DMS114 treated with DMSO at 0.1 percent for 48 hours (cell line): ENCODE data around the gene DSCAM.
"Not testable (repeated sequence)": the region's sequence is repeated elsewhere in the genome, so short reads cannot be mapped to it uniquely, and the experiment has no call there.

Source experiments
- DNase-seq: peaks from one replicate; lab custom pipeline; 2025; ENCODE audit not compliant: unreplicated experiment; lab: John Stamatoyannopoulos, UW

Gene DSCAM

DNA sequence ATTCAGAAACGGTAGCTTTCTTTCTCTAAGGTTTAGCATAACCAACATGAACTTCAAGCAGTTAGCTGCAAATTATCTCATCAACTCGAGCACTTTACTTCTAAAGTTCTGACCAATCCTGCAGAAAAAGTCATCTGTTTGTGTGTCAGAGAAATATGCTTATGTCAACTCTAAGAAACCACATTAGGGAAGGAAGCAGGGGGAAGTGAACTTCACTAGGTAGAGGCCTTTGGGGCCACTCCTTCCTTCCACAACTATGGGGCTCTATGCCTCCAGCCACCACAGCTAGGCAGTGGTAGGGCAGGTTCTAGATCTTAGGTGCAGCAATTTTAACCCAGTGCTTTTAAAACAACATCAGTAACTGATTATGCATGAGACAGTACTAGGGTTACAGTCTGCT lies 375.9 kb downstream of the DSCAM start:
- no peak for DNase-seq

DNA sequence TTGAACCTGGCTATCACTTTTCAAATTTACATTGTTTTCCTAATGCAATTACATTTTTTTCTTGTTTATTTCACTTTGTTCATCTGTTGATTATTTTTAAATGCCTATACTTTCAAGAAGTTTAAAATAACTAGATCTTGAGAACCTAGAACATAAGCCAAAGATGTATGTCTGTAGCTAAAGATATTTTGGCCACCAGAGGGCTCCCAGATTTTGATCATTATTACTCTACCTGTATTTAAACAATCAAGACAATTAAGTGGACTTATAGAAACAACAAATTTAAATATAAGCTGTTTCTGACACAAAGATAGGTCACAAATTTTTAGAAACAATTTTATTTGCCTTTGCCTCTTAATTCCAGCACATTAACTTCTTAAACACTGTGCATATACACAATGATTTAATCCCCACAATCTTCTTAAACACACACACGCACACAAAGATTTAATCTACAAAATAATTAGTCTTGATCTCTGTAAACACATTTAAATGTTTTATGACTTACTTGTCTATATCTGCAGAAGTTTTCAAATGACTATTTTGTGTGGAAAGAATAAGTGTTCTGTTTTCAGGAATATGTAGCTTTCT lies 380.0 kb downstream of the DSCAM start:
- peak; percentile 16 for DNase-seq

GRCh38 chr21:40465382-40465781 lies 381.6 kb downstream of the DSCAM start:
- DNase-seq = no peak

DNA sequence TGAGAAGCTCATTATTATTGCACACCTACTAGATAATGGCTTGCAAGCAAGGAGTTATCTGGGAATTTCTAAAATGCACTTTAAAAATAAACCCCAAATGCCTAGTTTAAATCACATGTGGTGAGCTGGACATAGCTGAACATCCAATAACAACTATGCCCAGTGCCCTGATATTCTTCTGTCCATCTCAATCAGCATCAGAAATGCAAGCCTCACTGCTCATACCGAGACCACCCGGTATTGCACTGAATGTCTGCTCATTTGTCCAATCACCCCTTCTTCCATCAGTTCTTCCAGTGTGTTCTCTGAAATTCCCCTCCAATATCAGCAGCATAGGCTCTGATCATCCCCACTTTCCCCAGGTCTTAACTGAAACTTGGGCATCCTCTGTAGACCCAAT lies 383.8 kb downstream of the DSCAM start:
- no peak for DNase-seq

DNA sequence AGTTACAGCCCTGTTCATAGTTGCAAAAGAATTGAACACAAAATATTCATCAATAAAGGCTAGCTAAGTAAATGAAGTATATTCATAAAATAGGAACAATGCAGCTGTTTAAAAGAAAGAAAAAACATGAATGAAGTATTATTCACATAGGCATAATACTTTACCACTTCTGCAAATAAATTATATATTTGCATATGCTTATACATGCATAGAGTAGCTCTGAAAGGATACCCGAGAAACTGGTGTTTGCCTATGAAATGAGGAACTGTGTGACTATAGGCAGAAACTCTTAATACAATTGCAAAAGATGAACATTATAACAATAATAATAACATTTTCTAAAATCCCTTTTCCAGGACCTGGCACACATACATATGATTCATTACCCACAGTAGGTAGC lies 385.9 kb downstream of the DSCAM start:
- no peak for DNase-seq

GRCh38 chr21:40457741-40458140 lies 389.2 kb downstream of the DSCAM start:
- no peak for DNase-seq

- DNase-seq = no peak
Measured at GRCh38 chr21:40454057-40454456, 392.9 kb downstream of the DSCAM start.

GRCh38 chr21:40453183-40453582 lies 393.8 kb downstream of the DSCAM start:
- no peak for DNase-seq

GRCh38 chr21:40452548-40452947 lies 394.4 kb downstream of the DSCAM start:
- no peak for DNase-seq

GRCh38 chr21:40447016-40447415 lies 399.9 kb downstream of the DSCAM start:
- DNase-seq = no peak

GRCh38 chr21:40445349-40445921 lies 401.5 kb downstream of the DSCAM start:
- DNase-seq = no peak

DNA sequence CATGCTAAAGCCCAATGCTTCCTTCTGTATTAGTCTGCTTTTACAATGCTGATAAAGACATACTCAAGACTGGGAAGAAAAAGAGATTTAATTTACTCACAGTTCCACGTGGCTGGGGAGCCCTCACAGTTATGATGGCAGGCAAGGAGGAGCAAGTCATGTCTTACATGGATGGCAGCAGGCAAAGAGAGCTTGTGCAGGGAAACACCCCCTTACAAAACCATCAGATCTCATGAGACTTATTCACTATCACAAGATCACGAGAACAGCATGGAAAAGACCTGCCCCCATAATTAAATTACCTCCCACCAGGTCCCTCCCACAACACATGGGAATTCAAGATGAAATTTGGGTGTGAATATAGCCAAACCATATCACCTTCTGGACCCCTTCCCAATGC lies 407.4 kb downstream of the DSCAM start:
- not testable (repeated sequence) for DNase-seq

DNA sequence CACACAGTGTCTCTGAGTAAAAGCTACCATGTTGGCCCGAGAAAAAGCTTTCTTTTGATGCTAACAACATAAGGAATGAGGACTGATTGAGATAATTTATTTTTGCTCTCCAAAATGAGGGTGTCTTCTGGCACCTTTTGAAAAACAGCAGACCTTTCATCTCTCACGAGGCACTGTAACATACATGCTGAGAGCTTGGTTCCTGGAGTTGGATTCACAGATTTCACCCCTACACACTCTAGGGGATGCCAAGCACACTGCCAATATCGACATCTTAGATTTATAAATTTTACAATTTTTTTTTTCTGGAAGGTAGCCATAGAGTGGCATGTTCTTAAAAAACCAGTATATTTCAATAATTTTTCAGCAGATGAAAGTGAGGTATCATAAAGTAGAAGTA lies 408.3 kb downstream of the DSCAM start:
- no peak for DNase-seq

- DNase-seq = no peak
Measured at GRCh38 chr21:40436261-40436660, 410.7 kb downstream of the DSCAM start.

- no peak for DNase-seq
Measured at GRCh38 chr21:40433538-40433937, 413.4 kb downstream of the DSCAM start.

- DNase-seq = no peak
Measured at GRCh38 chr21:40425981-40426380, 421.0 kb downstream of the DSCAM start.

- DNase-seq = no peak
Measured at GRCh38 chr21:40422896-40423635, 423.9 kb downstream of the DSCAM start.

DNA sequence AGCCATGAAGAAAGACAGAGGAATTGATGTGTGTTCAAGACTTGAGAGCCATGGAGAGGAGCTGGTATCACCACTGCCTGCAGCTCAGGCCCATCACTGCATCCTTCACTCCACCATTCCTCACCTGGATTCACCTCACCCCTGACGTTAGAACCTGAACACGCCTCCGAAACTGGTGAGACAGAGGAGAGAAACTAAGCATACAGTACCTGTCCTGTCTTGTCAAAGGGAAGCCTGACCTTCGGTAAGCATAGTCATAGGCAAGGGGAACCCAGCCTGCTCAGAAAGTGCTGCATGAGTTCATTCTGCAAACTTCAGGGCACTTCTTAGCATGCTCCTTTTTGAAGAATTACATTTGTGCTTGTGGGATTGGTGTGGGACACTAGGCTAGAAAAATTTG lies 425.8 kb downstream of the DSCAM start:
- no peak for DNase-seq

DNA sequence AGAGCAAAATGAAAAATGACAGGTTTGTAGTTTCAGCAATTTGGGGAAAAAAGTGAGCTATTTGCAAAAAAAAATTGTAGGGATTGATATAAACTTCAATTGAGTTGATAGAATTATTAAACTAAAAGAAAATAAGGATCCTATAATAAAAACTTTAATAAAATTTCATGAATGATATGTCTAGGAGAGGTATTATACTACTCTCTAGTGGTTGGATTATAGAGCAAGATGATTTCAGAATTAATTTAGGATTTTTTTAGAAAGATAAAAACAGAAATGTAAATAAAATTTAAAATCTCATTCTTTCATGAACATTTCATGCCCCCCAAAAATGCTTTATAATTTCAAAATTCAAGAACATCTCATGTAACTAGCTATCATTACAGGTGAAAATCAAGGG lies 430.4 kb downstream of the DSCAM start:
- no peak for DNase-seq

DNA sequence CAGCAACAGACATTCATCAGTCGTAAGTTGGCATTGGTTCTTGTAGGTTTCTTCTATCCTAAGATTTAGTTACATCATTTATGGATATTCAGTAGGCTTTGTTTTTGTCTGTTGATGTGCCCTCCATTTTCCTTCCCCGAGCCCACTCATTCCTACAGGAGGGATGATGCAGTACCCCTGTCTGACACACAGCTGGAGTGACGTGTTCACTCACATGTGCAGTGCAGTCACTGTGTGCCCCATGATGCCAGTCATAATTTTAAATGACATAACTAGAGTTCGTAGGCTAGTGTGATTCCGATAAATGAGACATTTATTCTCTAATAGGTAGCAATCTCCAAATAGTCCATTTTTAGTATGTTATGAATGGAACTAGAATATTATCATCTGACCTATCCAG lies 438.4 kb downstream of the DSCAM start:
- DNase-seq = no peak

GRCh38 chr21:40404396-40404800 lies 442.6 kb downstream of the DSCAM start:
- no peak for DNase-seq

DNA sequence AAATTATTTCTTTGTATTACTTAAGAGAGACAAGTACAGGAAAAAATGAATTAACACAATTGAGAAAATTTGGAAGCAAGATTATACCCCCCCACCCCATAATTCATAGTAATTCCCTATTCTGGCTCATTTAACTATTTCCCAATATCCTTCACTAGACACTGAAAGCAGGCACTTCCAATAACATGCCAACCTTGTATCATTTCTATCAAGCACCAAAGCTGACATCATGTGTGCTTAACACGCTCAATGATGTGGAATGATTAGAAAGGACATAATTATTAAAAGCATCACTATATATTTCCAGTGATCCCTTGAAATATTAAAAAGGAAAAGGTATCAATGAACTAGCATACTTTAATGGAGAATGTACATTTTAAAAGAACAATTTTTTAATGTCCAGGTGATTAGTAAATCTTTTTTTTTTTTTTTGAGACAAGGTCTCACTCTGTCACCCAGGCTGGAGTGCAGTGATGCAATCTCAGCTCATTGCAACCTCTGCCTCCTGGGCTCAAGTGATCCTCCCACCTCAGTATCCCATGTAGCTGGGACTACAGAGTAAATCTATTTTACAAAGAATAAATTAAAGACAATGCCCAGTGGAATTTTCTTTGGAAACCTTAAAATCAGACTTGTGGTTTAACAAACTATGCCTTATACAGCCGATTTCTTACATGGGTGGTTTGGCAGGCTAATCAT lies 443.9 kb downstream of the DSCAM start:
- no peak for DNase-seq
